DOHH2 (cell line): ENCODE data around the gene RAPGEF1.

Source experiments
- CTCF ChIP-seq: fragments of 200-600 bp; sonication (generic); IDR thresholded peaks from one replicate; pipeline ENCODE4 v1.5.1; 2014; ENCODE audit warnings: antibody characterized with exemption, mild to moderate bottlenecking, low read depth, low read length; ENCODE audit not compliant: poor library complexity, severe bottlenecking
- EZH2phosphoT487 ChIP-seq: fragments of 200-600 bp; sonication (generic); IDR thresholded peaks from 2 replicates; pipeline ENCODE4 v1.6.1; 2017; ENCODE audit warnings: borderline replicate concordance, mild to moderate bottlenecking, antibody characterized with exemption, low read length, moderate library complexity, mixed read lengths

GRCh38 chr9:131701789-131702337 is 38.0 kb downstream of the RAPGEF1 start:
- no peak for TF ChIP-seq CTCF
- TF ChIP-seq EZH2phosphoT487, result no peak
